Heart right ventricle (tissue), 16 donors: ENCODE results near the gene HES3. TPM values are rescaled to one million over a fixed set of nuclear protein-coding genes. Genes with fewer than 3 reads are reported as not detected.

ENCODE experiments used
- ATAC-seq, 8 donors: fragments of 200-7000 bp; cut with Tn5 transposase; one replicate each; pipeline ENCODE4 v1.9.1; 2020; ENCODE audit warnings: mild to moderate bottlenecking in 8 of 8, moderate library complexity in 8 of 8, moderate number of reproducible peaks in 1 of 8
- DNase-seq, 2 donors: peaks; one replicate each; pipeline ENCODE4 v3.0.0-alpha.2; 2020
- H3K27ac ChIP-seq, 10 donors: fragments of 200-600 bp; sonication (generic) in 2 of 10; one replicate each; pipeline versions ENCODE4 v1.5.0 to v1.8.0; 2020 to 2022; ENCODE audit warnings: mild to moderate bottlenecking in 3 of 10
- H3K27me3 ChIP-seq, 7 donors: fragments of 200-600 bp; one replicate each; pipeline ENCODE4 v1.8.0; 2021 to 2022; ENCODE audit warnings: mild to moderate bottlenecking in 2 of 7
- H3K36me3 ChIP-seq, 9 donors: fragments of 200-600 bp; sonication (generic) in 1 of 9; one replicate each; pipeline versions ENCODE4 v1.5.0 to v1.8.0; 2020 to 2022; ENCODE audit warnings: mild to moderate bottlenecking in 2 of 9
- H3K4me1 ChIP-seq, 9 donors: fragments of 200-600 bp; sonication (generic) in 1 of 9; one replicate each; pipeline versions ENCODE4 v1.5.0 to v1.8.0; 2020 to 2022; ENCODE audit warnings: mild to moderate bottlenecking in 4 of 9
- H3K4me3 ChIP-seq, 10 donors: fragments of 200-600 bp; sonication (generic) in 2 of 10; one replicate each; pipeline versions ENCODE4 v1.5.0 to v1.8.0; 2020 to 2022; ENCODE audit warnings: mild to moderate bottlenecking in 7 of 10, moderate library complexity in 2 of 10
- H3K9me3 ChIP-seq, 11 donors: fragments of 200-600 bp in 10 of 11; sonication (generic) in 2 of 11; one replicate each; pipeline versions ENCODE4 v1.5.0 to v1.8.0; 2013 to 2022; ENCODE audit warnings: mild to moderate bottlenecking in 2 of 11, control low read depth in 1 of 11, moderate library complexity in 1 of 11
- CTCF ChIP-seq, 9 donors: fragments of 200-600 bp; sonication (generic) in 2 of 9; IDR thresholded peaks; one replicate each; pipeline versions ENCODE4 v1.5.0 to v1.8.0; 2021 to 2022; ENCODE audit warnings: antibody characterized with exemption in 9 of 9, mild to moderate bottlenecking in 5 of 9, moderate library complexity in 1 of 9
- WGBS, 2 donors: extraction: QIAGEN DNeasy Blood & Tissue Kit; methylation state at CpG; one replicate each; pipeline ENCODE4 v1.1.7; 2013; ENCODE audit warnings: inconsistent platforms in 1 of 2; 5-methylcytosine and 5-hydroxymethylcytosine counted together
- intact Hi-C, 10 donors: fragments of 100-400 bp; cut with DNase I; formaldehyde crosslinking; loops; one replicate each; pipeline versions ENCODE4 v1.11.1 to v1.14.2; 2022
- polyA plus RNA-seq, 2 donors: library from polyadenylated mRNA; stranded (reverse); fragments of 200-250 nt; gene quantifications; one replicate each; pipeline ENCODE4 v1.2.3, GENCODE V29; 2013
- total RNA-seq, 10 donors: library from RNA; stranded (reverse); fragmentation: NEBNext Ultra II Directional in 3 of 10; extraction: Animal tissue kit (Norgen Biotek cat#: 25700) in 3 of 10; gene quantifications; one replicate each; pipeline versions ENCODE4 v1.2.1 to v1.2.4, GENCODE V29; 2021 to 2023
- donor health status: Arrhythmogenic right ventricular cardiomyopathy.
- donor health status: ischemic (EF 13 %, LVEDD 7.1; RV severe dilation, severe dysfunction).
- donor health status: healthy with polysubstance abuse.
- donor health status: DM: no; HTN: yes; CAD: no.
- donor health status: DM: no; HTN: no; CAD: no.
- donor health status: ischemic (EF 25% LVEDD 6.9; RV normal size, moderate dysfunction).
- donor health status: ischemic (EF 25% LVEDD 5.7; RV mildly dilated, moderate dysfunction).
- donor health status: healthy.
- donor health status: DM: yes; HTN: yes; CAD: no.
- donor health status: Ischemic cardiomyopathy.
- donor health status: ischemic (EF 35%, LVEDD 5.7; RV mildly dilated, moderate dysfunction).
- donor health status: nonischemic (EF 11% LVEDD 7.7; RV severe dilation, severe dysfunction).
- donor health status: DM: yes; HTN: yes; CAD: no.
- donor health status: PGD.
- donor health status: ischemic (EF 29% LVEDD 5.4; RV normal size, mild dysfunction).
- donor health status: nonischemic (EF 23%, LVEDD 6.1; RV moderate dilation, normal function).

HES3 gene
- total and polyA plus RNA-seq, 12 donors, result not detected

GRCh38 chr1:6260433-6260934 is 16.5 kb downstream of the HES3 start:
- 1 to 2% methylated on average over 38 to 61 of the region's 61 CpGs for WGBS, 2 donors
- Histone ChIP-seq H3K36me3 (no peaks in the 10 kb centered on the region), H3K27me3 (peaks cover 0 to 44% (median 32%) of the 10 kb centered on the region in 7 donors), H3K4me3 (peak overlapping the region; percentile 30 to 78 (median 66)), H3K27ac (peak overlapping the region in 8 of 10 donors; percentile 15 to 78 (median 72)), H3K9me3 (no peaks in the 10 kb centered on the region), H3K4me1 (peaks cover 14 to 45% (median 36%) of the 10 kb centered on the region in 9 donors)
- TF ChIP-seq CTCF (IDR thresholded peaks at IDR 0.05), result no peak
- ATAC-seq (peak in 4 of 8 donors; percentile 3 to 40 (median 18)), DNase-seq (peak in 1 of 2 donors; percentile 50)
- intact Hi-C loops, result loop anchor here in 1 of 10 donors (5.0 kb wide), 1 partner anchor 72 kb away; no protein-coding TSS in a partner anchor

GRCh38 chr1:6260961-6261614 is 17.1 kb downstream of the HES3 start, which contains the start of gene GPR153:
Gene GPR153 (minus strand): TSS chr1:6261098. CDS start chr1:6254905, 6,193 bp downstream.
- TF ChIP-seq CTCF (IDR thresholded peaks at IDR 0.05), result no peak
- ATAC-seq (peak in 7 of 8 donors; percentile 19 to 71 (median 33)), DNase-seq (peak in 1 of 2 donors; percentile 63)
- peak within 1 kb of the TSS; percentile 30 to 78 (median 66) for H3K4me3 ChIP-seq
- H3K9me3 ChIP-seq, result no peaks in the 10 kb centered on the region
- WGBS, 2 donors, result 1% methylated on average over 40 to 78 of the region's 78 CpGs
- intact Hi-C loops, result loop anchor here in 1 of 10 donors (5.0 kb wide), 1 partner anchor 71 kb away; no protein-coding TSS in a partner anchor
- H3K4me1 ChIP-seq, result peaks cover 14 to 45% (median 36%) of the 10 kb centered on the region in 9 donors
- H3K36me3 ChIP-seq, result no peaks in the 10 kb centered on the region
- H3K27me3 ChIP-seq, result peaks cover 0 to 44% (median 32%) of the 10 kb centered on the region in 7 donors
- peak within 1 kb of the TSS in 9 of 10 donors; percentile 22 to 83 (median 73) for H3K27ac ChIP-seq

GRCh38 chr1:6261615-6261995 is 17.6 kb downstream of the HES3 start:
- DNase-seq (no peak), ATAC-seq (peak in 2 of 8 donors; percentile 13 to 18)
- Histone ChIP-seq H3K27ac (peak overlapping the region in 8 of 10 donors; percentile 22 to 83 (median 65)), H3K9me3 (no peaks in the 10 kb centered on the region), H3K27me3 (peaks cover 0 to 44% (median 32%) of the 10 kb centered on the region in 7 donors), H3K4me1 (peaks cover 14 to 45% (median 36%) of the 10 kb centered on the region in 9 donors), H3K36me3 (no peaks in the 10 kb centered on the region), H3K4me3 (peak overlapping the region in 9 of 10 donors; percentile 46 to 57 (median 54))
- WGBS, 2 donors, result 13 to 14% methylated on average over 13 to 15 of the region's 15 CpGs
- intact Hi-C loops, result loop anchor here in 1 of 10 donors (5.0 kb wide), 1 partner anchor 71 kb away; no protein-coding TSS in a partner anchor
- no peak for TF ChIP-seq CTCF (IDR thresholded peaks at IDR 0.05)
